ENCODE data around the gene KRT31.
A peak's percentile ranks its signal among the peaks of the same experiment; 100 is the strongest.
"Not testable (repeated sequence)": the region's sequence is repeated elsewhere in the genome, so short reads cannot be mapped to it uniquely, and the experiment has no call there.

Gene KRT31

DNA sequence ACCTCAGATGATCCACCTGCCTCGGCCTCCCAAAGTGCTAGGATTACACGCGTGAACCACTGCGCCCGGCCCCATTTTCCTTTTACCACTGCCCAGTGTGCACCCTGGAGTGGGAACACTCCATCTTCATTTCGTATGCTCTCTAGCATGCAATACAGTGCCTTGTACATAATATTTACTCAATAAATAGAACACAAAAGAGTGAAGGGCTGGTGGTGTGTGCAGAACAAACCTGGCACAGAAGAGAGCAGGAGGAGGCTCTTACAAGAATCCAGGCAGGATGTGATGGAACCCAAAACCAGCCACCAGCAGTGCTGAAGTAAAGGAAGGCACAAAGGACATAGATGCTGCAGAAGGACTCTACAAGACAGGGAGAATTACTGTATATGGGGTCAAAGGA, 19.7 kb upstream of the KRT31 start:
- DNase-seq: no peak

DNA sequence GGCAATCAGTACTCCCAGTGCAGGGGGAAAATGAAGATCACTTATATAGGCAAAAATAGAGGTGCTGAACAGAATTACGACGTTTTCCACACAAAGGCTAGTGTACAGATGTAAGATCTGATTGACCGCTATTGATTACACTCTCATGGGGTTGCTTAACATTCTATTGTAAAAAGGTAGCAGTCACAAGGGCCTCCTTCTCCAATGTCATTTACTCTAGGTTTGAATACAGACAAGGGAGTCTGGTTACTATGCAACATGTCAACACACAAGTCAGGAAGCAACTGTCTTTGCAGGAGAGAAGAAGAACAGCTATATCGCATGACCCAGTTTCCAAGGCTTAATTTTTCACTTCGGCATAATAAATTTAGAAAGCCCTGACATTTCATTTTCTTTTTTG, 19.1 kb upstream of the KRT31 start:
- no peak for DNase-seq

DNA sequence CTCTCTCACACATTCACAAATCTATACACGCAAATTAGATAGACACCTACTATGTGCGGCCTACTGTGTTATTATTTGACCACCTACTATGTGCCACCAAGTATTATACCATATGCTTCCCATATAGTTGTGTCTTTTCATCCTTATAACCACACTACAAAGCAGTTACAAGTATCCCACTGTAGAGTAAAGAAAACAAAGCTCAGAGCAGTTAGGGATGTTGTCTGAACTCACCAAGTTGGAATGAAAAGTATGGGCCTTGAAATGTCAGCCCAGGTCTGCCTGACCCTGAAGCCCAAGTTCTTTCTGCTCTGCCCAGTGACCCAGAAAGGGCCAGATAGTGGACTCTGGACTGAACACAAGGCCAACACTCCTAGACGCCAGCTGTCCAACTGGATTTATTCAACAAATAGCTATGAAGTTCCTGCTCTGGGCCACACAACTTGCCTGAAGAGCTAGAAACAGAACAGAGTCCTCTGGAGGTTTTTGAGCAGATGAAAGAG, 18.5 kb upstream of the KRT31 start:
- no peak for DNase-seq

DNA sequence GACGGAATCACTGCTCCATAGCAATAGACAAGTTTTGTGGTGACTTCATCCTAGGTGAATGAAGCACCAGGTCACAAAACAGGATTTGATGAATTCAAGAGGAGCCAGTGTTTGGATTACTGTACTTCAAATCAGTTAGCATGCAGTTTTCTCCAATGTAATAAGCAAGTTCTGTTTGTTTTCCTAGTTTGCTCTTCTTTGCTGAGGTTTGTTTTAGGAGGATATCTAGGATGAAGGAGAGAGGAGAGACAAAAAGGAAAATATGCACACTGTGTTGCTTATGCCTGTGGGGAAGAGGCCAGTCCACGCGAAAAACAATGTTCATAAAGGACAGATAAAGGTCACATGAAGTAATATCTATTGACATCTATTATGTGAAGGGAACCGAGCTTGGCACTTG, 18.0 kb upstream of the KRT31 start:
- no peak for DNase-seq

DNA sequence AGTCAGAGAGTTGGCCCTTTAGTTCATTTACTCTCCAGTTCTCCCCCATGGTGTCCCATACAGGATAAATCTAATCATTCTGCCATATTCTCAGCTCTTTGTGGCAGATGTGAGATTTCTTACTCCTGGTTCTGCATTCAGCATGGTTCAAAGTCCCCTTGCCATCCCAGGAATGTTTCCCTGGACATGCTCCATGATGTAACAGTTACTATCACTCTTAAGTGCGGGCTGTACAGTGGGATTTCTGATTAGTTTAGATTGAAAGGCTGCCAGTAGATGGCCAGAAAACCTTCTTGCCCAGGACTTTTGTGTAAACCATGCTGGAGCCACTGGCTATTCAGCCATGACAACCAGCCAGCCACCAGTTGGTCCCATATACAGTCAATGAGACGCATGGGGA, 16.6 kb upstream of the KRT31 start:
- no peak for DNase-seq

DNA sequence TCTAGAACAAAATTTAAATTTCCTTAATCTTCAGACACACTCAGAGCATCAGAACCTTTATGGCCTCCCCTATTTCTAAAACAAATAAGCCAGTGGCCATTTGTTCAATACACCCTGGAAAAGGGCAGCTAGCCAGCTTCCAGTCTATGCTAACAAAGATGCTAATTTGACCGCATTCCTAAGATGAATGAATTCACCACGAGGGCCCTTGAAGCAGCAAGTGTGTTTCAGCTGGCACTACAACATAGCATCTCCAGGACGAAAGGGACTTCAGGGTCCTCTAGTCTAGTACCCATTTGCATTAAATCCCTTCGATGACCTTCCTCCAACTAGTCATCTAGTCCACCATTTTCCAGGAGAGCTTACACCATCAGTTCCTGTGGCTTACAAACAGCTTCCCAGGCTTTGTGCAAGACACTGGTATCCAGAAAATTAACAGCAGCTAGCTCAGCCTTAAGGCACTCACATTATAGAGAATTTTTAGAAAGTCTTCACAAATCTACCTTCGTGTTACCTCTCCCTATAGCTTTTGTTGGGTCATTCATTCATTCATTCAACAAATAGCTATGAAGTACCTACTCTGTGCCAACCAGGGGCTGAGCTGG, 16.0 kb upstream of the KRT31 start:
- no peak for DNase-seq

DNA sequence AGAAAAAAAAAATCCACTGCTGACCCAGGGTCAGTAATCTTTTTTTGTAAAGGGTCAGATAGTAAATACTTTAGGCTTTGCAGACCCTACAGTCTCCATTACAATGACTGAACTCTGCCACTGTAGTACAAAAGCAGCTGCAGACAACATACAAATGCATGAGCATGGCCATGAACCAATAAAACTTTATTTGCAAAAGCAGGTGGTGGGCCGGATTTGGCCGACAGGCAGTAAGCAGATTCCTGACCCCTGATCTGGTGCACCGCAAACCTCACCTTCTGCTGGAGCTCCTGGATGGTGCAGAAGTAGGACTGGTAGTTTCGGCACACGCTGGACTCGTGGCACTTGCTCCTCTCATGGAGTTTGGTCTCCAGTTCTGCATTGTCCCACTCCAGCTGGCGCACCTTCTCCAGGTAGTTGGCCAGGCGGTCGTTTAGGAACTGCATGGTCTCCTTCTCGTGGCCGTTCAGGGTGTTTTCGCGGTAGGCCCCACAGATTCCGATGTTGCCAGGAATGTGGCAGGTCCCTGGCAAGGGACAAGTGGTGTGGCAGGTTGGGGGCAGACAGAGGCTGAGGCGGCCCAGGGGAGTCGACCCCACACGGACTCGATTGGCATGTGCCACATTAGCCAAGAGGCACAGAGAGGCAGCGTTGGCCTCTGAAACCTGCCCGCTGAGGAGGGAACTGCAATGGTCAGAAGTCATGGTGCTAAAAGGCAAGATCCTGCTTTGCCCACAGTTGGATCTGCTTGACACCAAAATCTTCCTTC, 13.8 kb upstream of the KRT31 start:
- no peak for DNase-seq

DNA sequence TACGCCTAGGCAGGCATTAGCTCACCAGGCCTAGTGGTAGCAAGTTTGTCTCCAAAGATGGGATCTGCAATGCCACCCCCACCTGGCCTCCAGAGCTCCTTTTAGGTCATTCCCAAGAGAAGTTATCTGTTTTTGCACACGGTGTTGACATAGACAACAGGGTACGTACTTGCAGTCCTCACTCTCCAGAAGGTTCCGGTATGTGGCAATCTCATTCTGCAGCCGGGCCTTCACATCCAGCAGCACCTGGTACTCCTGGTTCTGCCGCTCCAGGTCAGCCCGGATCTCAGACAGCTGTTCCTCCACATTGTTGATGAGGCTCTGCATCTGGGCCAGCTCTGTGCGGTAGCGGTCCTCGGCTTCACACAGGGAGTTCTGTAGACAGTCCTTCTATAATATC, 9.8 kb upstream of the KRT31 start:
- no peak for DNase-seq

DNA sequence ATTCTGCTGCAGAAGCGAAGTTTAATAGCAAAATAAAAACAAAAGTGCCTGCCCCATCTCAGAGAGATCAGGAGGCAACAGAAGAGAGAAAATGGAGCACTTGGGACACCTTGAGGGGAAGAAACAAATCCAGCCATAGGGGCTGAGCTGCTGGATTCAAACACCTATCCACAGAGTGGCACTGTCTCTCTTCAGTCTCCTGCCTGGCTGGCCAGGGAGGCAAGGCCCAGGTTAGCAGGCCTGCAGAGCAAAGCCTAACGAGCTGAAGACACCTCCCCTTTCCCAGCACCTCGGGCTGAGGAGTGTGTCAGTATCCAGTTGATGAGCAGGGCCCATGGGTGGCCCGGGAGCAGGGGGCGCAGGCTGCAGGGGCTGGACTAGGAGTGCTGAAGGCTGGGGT, 8.8 kb upstream of the KRT31 start:
- no peak for DNase-seq

DNA sequence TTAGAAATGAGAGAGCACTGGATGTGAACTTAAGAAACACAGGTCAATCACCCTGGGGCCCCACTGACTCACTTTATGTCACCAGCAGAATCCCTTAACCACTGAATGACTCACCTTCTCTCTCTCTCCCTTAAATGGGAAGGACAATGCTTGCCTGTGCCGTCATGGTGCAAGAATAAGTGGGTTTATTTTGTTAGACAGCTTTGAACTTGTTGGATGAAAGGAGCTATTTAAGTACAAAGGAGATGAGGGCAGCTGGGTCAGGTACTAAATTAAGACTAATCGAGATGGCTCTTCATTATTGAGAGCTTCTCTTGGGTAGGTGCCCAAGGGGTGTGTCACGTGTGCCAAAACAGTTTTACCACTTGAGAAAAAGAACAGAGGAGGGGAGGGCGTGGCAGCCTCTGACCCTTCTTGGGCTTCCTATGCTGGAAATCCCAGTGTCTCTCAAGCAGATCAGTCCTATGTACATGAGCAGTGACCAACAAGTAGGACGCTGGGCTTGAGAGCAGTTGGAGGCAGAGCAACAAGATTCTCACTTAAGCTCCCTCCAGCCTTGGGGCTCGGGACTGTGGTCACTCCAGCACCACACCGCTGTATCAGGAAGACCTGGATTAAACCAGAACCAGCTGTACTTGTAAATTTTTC, 6.7 kb upstream of the KRT31 start:
- DNase-seq: peak in 1 of 4 experiments; percentile 4

DNA sequence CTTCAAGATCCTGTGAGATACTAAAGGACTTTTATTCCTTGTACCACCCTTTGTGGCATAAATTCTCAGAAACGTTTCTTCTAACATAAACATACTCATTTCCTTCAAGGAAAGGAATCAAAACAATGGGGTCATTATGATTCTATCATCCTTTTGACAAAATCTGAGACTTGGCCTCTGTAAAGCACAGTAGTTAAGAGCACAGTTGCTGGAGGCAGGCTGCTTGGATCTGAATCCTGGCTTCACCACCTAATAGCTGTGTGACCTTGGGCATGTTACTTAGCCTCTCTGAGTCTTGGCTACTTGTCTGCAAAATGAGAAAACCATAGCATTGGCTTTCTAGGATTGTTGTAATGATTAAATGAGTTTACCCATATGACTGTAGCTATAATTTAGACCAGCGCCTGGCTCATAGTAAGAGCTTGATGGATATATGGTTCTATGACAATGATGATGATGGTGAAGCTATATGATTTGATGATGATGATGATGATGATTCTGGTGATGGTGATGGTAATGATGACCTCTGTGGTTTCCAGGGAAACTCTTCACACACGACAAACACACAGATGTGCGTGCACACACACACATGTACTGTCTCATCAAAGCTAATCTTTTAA, 6.1 kb upstream of the KRT31 start:
- DNase-seq: no peak

DNA sequence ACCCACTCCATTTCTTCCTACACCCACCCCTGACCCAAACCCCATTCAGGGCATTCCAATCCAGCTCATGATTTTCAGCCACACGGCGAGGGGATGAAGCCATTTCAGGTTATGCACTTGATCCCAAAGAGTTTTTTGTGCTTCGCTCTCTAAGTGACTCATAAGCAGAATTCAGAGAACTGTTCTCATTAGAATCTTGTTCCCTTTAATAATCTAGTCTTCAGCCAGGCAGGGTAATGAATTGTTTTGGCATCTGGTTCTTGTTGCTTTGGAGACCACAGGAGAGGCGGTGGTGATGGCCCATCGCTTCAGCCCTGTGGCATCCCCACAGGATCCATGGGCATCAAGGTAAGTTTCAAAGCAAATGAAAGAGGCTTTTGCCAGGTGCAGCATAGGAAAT, 4.8 kb upstream of the KRT31 start:
- DNase-seq: no peak

DNA sequence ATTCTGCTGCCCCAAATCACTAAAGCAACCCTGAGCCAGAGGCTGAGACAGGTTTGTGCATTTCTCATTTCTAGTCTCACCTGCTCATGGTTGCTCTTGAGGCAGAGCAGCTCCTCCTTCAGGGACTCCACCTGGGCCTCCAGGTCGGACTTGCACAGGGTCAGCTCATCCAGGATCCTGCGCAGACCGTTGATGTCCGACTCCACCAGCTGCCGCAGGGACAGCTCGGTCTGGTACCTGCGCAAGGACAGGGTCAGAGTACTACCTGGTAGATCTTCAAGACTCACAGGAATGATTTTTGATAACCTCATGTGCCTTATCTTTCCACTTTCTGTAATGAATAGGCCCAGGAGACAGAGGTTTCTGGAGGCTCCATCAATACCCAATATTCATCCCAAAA, 1.1 kb downstream of the KRT31 start:
- DNase-seq: no peak

DNA sequence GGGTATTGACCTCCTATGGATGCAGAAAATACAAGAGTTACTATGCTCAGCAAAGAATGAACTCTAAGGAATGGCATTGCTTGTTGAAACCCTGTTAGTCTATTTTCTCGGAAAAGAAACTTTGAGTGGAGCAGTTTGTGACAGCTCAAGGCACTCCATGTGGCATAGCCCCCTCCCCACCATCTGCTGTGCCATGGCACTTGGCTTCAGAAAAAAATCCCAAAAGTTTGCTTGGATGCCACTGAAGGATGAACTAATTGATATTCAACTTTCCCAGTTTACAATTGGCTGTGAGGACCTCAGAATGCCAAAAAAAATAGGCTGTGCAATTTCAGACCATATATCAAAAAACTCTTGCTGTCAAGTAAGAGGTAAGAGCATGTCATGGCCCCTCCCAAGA, 1.8 kb downstream of the KRT31 start:
- no peak for DNase-seq

DNA sequence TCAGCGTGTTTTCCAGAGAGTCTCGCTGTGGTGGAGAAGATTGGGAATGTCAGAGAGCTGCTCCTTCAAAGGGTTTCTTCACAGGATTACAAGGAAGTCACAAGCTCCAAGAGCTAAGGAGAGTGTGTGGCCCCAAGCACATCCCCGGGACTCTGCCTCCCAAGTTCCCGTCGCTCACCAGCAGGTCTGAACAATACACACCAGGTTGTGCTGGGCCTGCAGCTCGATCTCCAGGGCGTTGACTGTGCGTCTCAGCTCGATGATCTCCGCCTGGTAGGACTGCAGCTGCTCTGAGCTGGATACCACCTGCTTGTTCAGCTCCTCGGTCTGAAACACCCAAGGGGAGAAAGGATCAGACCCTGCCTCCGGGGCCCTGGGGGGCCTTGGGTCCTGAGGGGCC, 2.4 kb downstream of the KRT31 start:
- not testable (repeated sequence) for DNase-seq

DNA sequence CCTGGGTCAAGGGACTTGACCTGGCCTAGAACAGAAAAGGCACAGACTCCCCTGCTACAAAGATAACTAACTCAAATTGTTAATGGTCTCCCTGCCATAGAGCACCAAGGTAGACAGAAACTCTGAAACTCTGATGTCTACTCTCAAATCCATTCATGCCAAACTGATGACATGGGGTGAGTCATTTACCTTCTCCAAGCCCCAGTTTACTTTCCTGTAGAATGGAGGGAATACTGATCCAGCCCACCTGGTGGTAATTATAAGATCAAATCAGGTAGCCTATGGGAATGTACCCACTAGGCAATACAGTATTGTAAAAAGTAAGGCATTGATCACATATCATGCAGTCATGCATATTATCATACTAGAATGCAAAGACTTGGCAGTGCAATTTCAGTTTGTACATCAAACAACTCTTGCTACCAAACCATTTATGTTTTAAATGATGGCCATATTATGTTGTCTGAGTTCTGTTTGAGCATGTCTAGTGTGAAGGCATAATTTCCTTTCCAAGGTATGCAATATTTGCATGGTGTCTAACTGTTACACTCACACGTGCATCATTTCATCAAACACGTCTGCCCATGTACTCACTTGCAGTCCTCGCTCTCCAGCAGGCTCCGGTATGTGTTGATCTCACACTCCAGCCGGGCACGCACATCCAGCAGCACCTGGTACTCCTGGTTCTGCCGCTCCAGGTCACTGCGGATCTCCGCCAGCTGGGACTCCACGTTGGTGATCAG, 3.0 kb downstream of the KRT31 start:
- no peak for DNase-seq

DNA sequence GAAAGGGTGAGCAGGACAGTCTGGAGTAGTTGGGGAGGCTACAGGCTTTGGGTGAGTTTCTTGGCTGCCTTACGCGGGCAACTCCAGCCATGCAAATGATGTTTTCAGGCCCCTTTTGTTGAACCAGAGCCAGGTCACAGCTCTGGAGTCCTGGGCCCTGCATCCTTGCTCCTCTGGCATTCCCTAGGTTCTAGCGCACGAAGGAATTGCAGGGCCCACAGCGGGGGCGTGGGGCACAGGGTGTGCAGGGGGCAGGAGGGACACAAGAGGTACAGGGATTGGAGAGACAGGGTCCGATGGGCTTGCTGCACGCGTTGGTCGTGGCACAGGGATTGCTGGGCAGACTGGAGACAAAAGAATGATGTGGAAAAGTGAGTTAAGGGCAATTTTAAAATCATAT, 3.6 kb downstream of the KRT31 start:
- DNase-seq: no peak

DNA sequence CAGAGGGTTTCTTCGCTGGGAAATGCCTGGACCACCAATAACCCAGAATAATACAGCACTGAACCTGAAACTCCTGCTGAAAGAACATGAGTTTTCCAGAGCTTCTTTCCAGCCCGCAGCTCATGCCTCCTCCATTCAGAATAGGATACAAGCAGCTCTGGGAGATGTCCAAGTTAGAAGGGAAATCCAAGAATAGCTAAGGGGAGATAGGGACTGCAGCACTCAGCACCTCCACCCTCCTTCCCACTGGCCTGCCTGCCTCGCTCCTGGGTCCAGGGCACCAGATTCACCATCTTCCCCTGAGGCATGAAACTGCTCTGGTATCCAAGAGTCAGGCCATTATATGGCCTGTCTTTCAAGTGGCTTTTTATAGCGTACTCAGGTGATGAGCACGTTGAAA, 4.1 kb downstream of the KRT31 start:
- no peak for DNase-seq

DNA sequence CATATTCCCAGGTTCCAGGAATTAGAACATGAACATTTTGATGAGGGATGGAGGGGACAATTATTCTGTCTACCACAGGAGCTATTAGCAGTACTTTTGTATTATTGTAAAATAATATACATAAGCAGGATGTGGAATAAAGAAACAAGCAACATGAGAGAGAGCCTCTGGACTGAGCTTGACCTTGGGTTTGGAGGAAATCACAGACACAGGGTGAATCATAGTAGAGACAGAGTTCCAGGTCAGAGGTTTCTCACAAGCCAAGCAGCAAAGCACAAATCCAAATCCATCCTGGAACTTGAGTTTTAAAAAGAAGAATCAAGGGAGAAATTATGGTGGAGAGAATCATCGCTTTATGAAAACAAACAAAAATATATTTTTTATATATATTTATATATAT, 5.1 kb downstream of the KRT31 start:
- no peak for DNase-seq

DNA sequence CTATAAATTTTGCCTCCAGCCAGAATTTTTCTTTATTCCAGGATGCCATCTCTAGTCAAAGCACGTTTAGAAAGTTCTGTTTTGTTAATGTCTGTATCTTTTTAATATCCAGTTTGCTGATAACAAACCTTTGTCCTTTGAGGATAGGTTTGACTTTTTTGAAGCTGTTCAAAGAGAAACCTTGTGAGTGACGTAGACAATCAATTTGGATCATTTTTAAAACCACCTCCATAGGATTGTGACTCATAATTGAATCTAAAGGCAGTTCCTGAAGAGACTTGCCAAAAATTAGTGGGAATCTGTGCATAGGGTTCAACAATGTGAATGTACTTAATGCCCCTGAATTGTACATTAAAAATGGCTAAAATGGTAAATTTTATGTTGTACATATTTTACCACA, 5.9 kb downstream of the KRT31 start:
- no peak for DNase-seq

DNA sequence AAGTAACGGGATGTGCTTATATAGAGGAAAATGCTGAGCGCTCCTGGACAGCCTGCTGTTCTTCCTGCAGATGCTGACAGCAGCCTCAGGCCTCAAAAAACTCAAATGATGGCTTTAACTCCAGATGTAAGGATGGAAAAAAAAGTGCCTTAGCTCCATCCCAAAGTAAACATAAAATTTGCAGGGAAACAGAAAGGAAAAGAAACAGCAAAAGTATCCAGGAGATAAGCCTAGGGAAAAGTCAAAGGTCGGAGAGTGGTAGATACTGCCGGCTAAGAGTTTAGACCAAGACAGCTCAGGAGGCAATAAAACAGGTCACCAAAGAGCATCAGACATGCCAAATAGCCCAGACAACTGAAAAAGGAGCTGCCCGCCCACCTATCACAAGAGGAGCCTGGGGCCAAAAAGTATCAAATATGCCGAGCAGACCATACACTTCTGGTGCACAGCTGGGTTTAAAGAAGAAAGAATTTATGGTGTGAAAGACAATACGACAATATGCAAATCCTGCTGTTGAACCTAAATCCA, 6.9 kb downstream of the KRT31 start:
- no peak for DNase-seq

DNA sequence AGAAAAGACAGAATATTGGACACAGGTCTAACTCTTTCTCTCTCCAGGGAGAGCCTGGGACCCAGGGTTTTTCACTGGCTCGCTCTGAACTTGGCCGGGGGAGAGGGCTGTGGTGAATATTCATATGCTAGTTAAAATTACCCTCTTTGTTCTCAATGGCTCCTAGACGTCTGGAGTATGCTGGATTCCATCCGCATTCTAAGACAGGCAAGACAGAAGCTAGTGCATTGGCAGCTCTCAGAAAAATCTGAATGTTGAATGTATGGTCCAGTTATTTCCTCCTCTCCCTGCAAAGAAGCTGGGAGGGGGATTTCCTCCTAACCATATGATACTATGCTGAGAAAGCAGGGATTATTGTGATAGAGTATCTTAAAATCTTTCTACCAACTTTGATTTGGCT, 9.7 kb downstream of the KRT31 start:
- no peak for DNase-seq

DNA sequence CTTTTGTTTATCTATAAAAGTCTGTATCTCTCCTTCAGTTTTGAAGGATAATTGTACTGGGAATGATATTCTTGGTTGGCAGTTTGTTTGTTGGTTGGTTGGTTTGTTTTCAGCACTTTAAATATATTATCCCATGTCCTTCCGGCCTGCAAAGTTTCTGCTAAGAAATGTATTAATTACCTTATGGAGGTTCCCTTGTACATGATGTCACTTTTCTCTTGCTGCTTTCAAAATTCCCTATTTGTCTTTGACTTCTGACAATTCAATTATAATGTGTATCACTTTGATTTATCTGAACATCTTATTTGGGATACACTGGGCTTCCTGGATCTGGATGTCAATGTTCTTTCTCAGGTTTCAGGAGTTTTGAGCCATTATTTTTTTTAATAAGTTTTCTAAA, 11.2 kb downstream of the KRT31 start:
- DNase-seq: no peak
